Loucy (cell line): ENCODE data around the gene ZSCAN9.

Experiments
- CTCF ChIP-seq: fragments of 200-600 bp; sonication (generic); conservative IDR thresholded peaks from 2 replicates; pipeline ENCODE4 v1.5.1; 2014; ENCODE audit warnings: mild to moderate bottlenecking, antibody characterized with exemption, low read length
- EZH2phosphoT487 ChIP-seq: fragments of 200-600 bp; IDR thresholded peaks from 2 replicates; pipeline ENCODE4 v1.6.1; 2018; ENCODE audit warnings: antibody characterized with exemption, mild to moderate bottlenecking, moderate library complexity, borderline replicate concordance

- no peak for TF ChIP-seq CTCF
- no peak for TF ChIP-seq EZH2phosphoT487
These were observed 13.1 kb upstream of the ZSCAN9 start for GRCh38 chr6:28211840-28212509.
